T-helper 1 cell treated with Interleukin-12 subunit alpha and Interleukin-12 subunit beta and Interleukin-4 antibody, amounts not matched to agents 30 ng/mL and 1 ng/mL, for 36 hours (primary cell): Measurements from ENCODE around the gene FDXR. TPM values are rescaled to one million over a fixed set of nuclear protein-coding genes. Genes with fewer than 3 reads are reported as not detected.

Experiments used
- intact Hi-C: fragments of 100-400 bp; cut with micrococcal nuclease; formaldehyde crosslinking; loops from one replicate; pipeline ENCODE4 v1.15.1; 2024
- total RNA-seq: library from RNA; stranded (reverse); gene quantifications from 2 replicates; pipeline ENCODE4 v1.2.3, GENCODE V29; 2022

FDXR gene
- total RNA-seq, 1 donor from 2014 or later: 40.6 TPM

GRCh38 chr17:74815550-74816370, 57.0 kb downstream of the FDXR start:
- intact Hi-C loops: no loop called here

GRCh38 chr17:74815067-74815466, 57.7 kb downstream of the FDXR start:
- intact Hi-C loops: no loop called here

DNA sequence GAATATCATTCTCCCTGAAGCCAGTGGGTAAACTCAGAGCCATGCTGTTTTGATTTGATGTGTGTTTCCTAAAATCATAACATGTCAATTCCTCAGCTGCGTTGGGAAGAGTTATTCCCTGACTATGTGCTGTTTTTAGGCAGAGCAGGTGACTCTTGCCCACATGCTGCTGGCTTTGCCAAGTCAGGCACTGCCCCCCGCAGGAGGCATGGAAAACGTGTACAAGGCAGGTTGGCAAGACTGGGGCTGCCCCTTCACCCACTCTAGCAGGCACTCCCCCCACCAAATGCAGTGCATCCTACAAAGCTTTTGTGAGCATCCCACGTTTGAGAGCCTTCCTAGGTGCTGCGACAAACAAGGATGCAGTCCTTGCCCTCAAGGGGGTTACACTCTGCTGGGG, 58.3 kb downstream of the FDXR start:
- intact Hi-C loops: no loop called here

Other genes starting within 250 kb of the FDXR start
- gene CD300E, start 249.3 kb downstream of the FDXR start, total RNA-seq: not detected in 2 replicates
- gene CD300LF, start 160.1 kb downstream of the FDXR start, total RNA-seq: not detected in 2 replicates
- 50.4 and 56.8 TPM in 2 replicates for gene RAB37, start 135.7 kb downstream of the FDXR start, total RNA-seq
- 308 TPM in 2 replicates for gene NHERF1, start 124.4 kb downstream of the FDXR start, total RNA-seq
- gene NAT9, start 96.6 kb downstream of the FDXR start, total RNA-seq: 37.4 and 40.9 TPM in 2 replicates
- gene GRIN2C, start 13.1 kb downstream of the FDXR start, total RNA-seq: 0.22 and 0.49 TPM in 2 replicates
- gene FADS6, start 20.6 kb upstream of the FDXR start, total RNA-seq: not detected in 2 replicates
- gene USH1G, start 50.3 kb upstream of the FDXR start, total RNA-seq: not detected in 2 replicates
- gene OTOP2, start 51.3 kb upstream of the FDXR start, total RNA-seq: not detected in 2 replicates
- not detected in 2 replicates for gene OTOP3, start 62.9 kb upstream of the FDXR start, total RNA-seq
- gene HID1, start 99.8 kb upstream of the FDXR start, total RNA-seq: 0.61 and 1.2 TPM in 2 replicates
- 0.20 and 0.24 TPM in 2 replicates for gene CDR2L, start 114.6 kb upstream of the FDXR start, total RNA-seq
- 43.1 and 43.3 TPM in 2 replicates for gene MRPL58, start 139.7 kb upstream of the FDXR start, total RNA-seq
- 186 and 190 TPM in 2 replicates for gene ATP5PD, start 174.0 kb upstream of the FDXR start, total RNA-seq
- 19.3 and 20.3 TPM in 2 replicates for gene KCTD2, start 174.2 kb upstream of the FDXR start, total RNA-seq
- gene SLC16A5, start 215.0 kb upstream of the FDXR start, total RNA-seq: 7.6 and 7.8 TPM in 2 replicates
- 15.7 and 16.5 TPM in 2 replicates for gene ARMC7, start 237.0 kb upstream of the FDXR start, total RNA-seq